Measurements from ENCODE around the gene RGS18. TPM values are rescaled to one million over a fixed set of nuclear protein-coding genes. Genes with fewer than 3 reads are reported as not detected.
"Not testable (repeated sequence)": the region's sequence is repeated elsewhere in the genome, so short reads cannot be mapped to it uniquely, and the experiment has no call there.

RGS18 gene
- total and polyA plus RNA-seq, 2 donors, result 1.5 to 5.5 TPM

DNA sequence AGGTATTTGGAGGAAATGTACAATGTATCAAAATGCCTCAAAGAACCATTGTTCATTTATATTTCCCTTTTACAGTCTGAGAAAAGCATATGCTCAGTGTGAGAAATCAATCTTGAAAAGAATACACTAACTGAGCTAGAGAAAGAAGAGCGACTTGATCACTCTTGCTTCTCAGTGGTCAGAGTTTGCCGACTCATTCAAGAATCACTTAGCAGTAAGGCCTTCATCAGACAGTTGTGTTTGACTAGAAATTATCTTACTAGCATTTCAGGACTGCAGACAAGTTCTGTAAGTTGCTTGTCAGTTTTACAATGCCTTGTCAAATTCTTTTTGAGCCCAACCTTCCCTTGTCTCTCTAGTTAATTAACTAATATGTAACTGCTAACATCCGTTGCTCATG, 12.9 kb downstream of the RGS18 start:
- WGBS, result 75% methylated on average over 3 of the region's 3 CpGs
- H3K36me3 ChIP-seq (ENCODE audit: insufficient read depth), result no peaks in the 10 kb centered on the region
- no peak for DNase-seq (ENCODE audit: extremely low spot score)
- no peaks in the 10 kb centered on the region for H3K4me1 ChIP-seq (ENCODE audit: insufficient read depth)
- H3K4me3 ChIP-seq (ENCODE audit: low read depth, low read length), result no peak overlapping the region
- H3K27ac ChIP-seq (ENCODE audit: low read depth), result no peak overlapping the region

- DNase-seq (ENCODE audit: extremely low spot score), result no peak
Observed at GRCh38 chr1:192175971-192176370, 17.7 kb downstream of the RGS18 start.

GRCh38 chr1:192183788-192184187, 25.5 kb downstream of the RGS18 start:
- no peak for DNase-seq (ENCODE audit: extremely low spot score)
- Histone ChIP-seq H3K4me3 (ENCODE audit: low read depth, low read length) (no peak overlapping the region), H3K27ac (ENCODE audit: low read depth) (no peak overlapping the region), H3K36me3 (ENCODE audit: insufficient read depth) (no peaks in the 10 kb centered on the region), H3K4me1 (ENCODE audit: insufficient read depth) (no peaks in the 10 kb centered on the region)
- WGBS, result 96% methylated on average over 1 of the region's 1 CpG

More at GRCh38 chr1:192175971-192176370, 17.7 kb downstream of the RGS18 start:
- WGBS, result 88% methylated on average over 2 of the region's 2 CpGs
- no peak overlapping the region for H3K4me3 ChIP-seq (ENCODE audit: low read depth, low read length)
- no peaks in the 10 kb centered on the region for H3K36me3 ChIP-seq (ENCODE audit: insufficient read depth)
- no peak overlapping the region for H3K27ac ChIP-seq (ENCODE audit: low read depth)
- no peaks in the 10 kb centered on the region for H3K4me1 ChIP-seq (ENCODE audit: insufficient read depth)

DNA sequence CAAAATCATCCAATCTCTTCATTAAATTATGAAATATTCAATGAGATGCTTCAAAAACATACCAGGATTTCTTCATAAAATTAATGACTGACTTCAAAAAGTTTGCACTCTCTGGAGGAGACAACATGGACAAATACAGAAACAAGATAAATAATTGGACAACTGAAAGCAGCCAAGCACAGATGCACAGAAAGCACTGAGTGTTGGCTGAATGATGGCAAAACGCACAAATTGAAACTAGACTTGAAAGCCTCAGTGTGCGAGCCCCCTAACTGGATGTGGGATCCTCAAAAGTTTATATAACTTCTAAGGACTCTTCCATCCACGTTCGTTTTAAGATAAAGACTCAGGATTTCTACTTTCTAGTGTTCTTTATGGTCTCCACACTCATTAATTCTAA, 27.9 kb downstream of the RGS18 start:
- WGBS, result 70% methylated on average over 4 of the region's 4 CpGs
- Histone ChIP-seq H3K4me3 (ENCODE audit: low read depth, low read length) (no peak overlapping the region), H3K27ac (ENCODE audit: low read depth) (no peak overlapping the region), H3K4me1 (ENCODE audit: insufficient read depth) (no peaks in the 10 kb centered on the region), H3K36me3 (ENCODE audit: insufficient read depth) (no peaks in the 10 kb centered on the region)
- no peak for DNase-seq (ENCODE audit: extremely low spot score)

- 84% methylated on average over 2 of the region's 2 CpGs for WGBS
- no peak for DNase-seq (ENCODE audit: extremely low spot score)
Observed at GRCh38 chr1:192190066-192190465, 31.8 kb downstream of the RGS18 start.

DNA sequence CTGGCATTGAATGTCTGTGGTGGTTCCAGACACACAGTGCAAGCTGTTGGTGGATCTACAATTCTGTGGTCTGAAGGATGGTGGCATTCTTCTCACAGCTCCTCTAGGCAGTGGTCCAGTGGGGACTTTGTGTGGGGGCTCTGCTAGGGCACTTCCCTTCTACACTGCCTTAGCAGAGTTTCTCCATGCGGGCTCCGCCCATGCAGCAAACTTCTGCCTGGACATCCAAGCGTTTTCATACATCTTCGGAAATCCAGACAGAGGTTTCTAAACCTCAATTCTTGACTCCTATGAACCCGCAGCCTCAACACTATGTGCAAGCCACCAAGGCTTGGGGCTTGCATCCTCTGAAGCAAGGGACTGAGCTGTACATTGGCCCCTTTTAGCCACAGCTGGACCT, 43.0 kb downstream of the RGS18 start:
- no peaks in the 10 kb centered on the region for H3K36me3 ChIP-seq (ENCODE audit: insufficient read depth)
- H3K4me3 ChIP-seq (ENCODE audit: low read depth, low read length), result no peak overlapping the region
- DNase-seq (ENCODE audit: extremely low spot score), result no peak
- WGBS, result 94% methylated on average over 5 of the region's 5 CpGs
- no peak overlapping the region for H3K27ac ChIP-seq (ENCODE audit: low read depth)
- no peaks in the 10 kb centered on the region for H3K4me1 ChIP-seq (ENCODE audit: insufficient read depth)

More at GRCh38 chr1:192190066-192190465, 31.8 kb downstream of the RGS18 start:
- H3K4me3 ChIP-seq (ENCODE audit: low read depth, low read length), result no peak overlapping the region
- no peaks in the 10 kb centered on the region for H3K36me3 ChIP-seq (ENCODE audit: insufficient read depth)
- no peaks in the 10 kb centered on the region for H3K4me1 ChIP-seq (ENCODE audit: insufficient read depth)
- H3K27ac ChIP-seq (ENCODE audit: low read depth), result no peak overlapping the region

- DNase-seq (ENCODE audit: extremely low spot score), result no peak
Observed at GRCh38 chr1:192224396-192224795, 66.1 kb downstream of the RGS18 start.

DNA sequence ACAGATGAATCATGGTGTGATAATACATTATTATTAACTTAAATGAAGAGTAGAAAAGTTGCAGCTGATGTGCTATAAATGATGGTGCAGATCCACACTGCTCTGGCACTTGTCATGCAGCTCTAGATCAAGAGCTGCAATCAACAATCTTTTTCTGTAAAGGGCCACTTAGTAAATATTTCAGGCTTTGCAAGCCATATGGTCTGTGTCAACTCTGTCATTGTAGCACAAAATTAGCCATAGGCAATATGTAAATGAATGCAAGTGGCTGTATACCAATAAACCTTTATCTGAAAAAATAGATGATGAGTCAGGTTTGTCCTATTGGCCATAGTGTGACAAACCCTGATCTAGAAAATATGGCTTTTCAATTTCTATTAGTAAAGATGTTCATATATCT, 66.6 kb downstream of the RGS18 start:
- Histone ChIP-seq H3K4me3 (ENCODE audit: low read depth, low read length) (no peak overlapping the region), H3K36me3 (ENCODE audit: insufficient read depth) (no peaks in the 10 kb centered on the region), H3K4me1 (ENCODE audit: insufficient read depth) (no peaks in the 10 kb centered on the region), H3K27ac (ENCODE audit: low read depth) (no peak overlapping the region)
- DNase-seq (ENCODE audit: extremely low spot score), result no peak

More at GRCh38 chr1:192224396-192224795, 66.1 kb downstream of the RGS18 start:
- no peaks in the 10 kb centered on the region for H3K4me1 ChIP-seq (ENCODE audit: insufficient read depth)
- H3K4me3 ChIP-seq (ENCODE audit: low read depth, low read length), result no peak overlapping the region
- no peak overlapping the region for H3K27ac ChIP-seq (ENCODE audit: low read depth)
- H3K36me3 ChIP-seq (ENCODE audit: insufficient read depth), result no peaks in the 10 kb centered on the region

DNA sequence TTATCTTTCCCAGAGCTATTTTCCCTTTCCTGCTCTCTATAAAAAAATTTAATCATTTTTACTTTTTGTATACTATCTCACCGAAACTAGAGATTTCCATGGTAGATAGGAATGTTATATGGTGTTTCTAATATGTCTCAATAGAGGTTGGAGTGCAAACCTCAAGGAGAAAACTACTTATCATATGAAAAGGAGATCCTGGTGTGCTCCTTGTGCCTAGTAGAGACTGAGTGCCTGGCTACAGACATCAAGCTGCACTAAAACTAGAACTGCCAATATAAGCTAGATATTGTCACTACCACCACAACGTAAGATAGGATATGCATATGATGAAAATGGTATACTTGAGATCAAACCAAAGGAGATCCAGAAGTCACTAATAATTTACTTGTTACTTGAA, 67.0 kb downstream of the RGS18 start:
- Histone ChIP-seq H3K27ac (ENCODE audit: low read depth) (no peak overlapping the region), H3K4me3 (ENCODE audit: low read depth, low read length) (no peak overlapping the region), H3K36me3 (ENCODE audit: insufficient read depth) (no peaks in the 10 kb centered on the region), H3K4me1 (ENCODE audit: insufficient read depth) (no peaks in the 10 kb centered on the region)
- 93% methylated on average over 2 of the region's 2 CpGs for WGBS
- no peak for DNase-seq (ENCODE audit: extremely low spot score)

- Histone ChIP-seq H3K4me1 (ENCODE audit: insufficient read depth) (no peaks in the 10 kb centered on the region), H3K27ac (ENCODE audit: low read depth) (no peak overlapping the region), H3K4me3 (ENCODE audit: low read depth, low read length) (no peak overlapping the region), H3K36me3 (ENCODE audit: insufficient read depth) (no peaks in the 10 kb centered on the region)
- WGBS, result 74% methylated on average over 3 of the region's 3 CpGs
- no peak for DNase-seq (ENCODE audit: extremely low spot score)
Observed at GRCh38 chr1:192225703-192226102, 67.4 kb downstream of the RGS18 start.

DNA sequence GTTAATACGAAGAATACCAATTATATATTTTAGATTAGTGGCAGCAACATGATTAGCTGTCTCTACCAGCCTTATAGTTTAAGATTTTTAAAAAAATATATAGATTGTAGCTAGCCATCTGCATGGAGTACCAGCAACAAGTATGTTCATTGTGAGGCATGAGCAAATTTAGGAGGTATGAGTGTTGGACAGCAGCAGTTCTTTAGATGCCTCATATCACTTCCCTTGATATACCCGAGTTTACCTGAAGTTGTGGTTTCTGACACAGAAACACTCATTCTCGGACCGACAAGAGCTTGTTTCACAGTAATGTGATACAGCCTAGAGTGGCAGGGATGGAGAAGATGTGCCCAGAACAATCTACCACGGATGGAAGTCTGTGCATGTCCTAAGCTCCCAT, 69.1 kb downstream of the RGS18 start:
- Histone ChIP-seq H3K4me3 (ENCODE audit: low read depth, low read length) (no peak overlapping the region), H3K4me1 (ENCODE audit: insufficient read depth) (no peaks in the 10 kb centered on the region), H3K36me3 (ENCODE audit: insufficient read depth) (no peaks in the 10 kb centered on the region), H3K27ac (ENCODE audit: low read depth) (no peak overlapping the region)
- 89% methylated on average over 5 of the region's 5 CpGs for WGBS
- DNase-seq (ENCODE audit: extremely low spot score), result no peak

DNA sequence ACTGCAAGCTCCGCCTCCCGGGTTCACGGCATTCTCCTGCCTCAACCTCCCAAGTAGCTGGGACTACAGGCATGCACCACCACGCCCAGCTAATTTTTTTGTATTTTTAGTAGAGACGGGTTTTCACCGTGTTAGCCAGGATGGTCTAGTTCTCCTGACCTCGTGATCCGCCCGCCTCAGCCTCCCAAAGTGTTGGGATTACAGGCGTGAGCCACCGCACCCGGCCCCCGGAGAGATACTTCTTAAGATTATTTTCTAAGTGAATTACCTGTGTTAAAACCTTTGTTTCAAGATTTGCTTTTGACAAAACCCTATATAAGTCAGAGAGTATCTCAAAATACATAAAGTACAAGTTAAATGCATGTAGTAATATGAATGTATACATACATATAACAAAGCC, 69.7 kb downstream of the RGS18 start:
- H3K4me3 ChIP-seq (ENCODE audit: low read depth, low read length); H3K27ac ChIP-seq (ENCODE audit: low read depth); H3K4me1 ChIP-seq (ENCODE audit: insufficient read depth); H3K36me3 ChIP-seq (ENCODE audit: insufficient read depth); DNase-seq (ENCODE audit: extremely low spot score): not testable (repeated sequence)
- 97% methylated on average over 13 of the region's 13 CpGs for WGBS

DNA sequence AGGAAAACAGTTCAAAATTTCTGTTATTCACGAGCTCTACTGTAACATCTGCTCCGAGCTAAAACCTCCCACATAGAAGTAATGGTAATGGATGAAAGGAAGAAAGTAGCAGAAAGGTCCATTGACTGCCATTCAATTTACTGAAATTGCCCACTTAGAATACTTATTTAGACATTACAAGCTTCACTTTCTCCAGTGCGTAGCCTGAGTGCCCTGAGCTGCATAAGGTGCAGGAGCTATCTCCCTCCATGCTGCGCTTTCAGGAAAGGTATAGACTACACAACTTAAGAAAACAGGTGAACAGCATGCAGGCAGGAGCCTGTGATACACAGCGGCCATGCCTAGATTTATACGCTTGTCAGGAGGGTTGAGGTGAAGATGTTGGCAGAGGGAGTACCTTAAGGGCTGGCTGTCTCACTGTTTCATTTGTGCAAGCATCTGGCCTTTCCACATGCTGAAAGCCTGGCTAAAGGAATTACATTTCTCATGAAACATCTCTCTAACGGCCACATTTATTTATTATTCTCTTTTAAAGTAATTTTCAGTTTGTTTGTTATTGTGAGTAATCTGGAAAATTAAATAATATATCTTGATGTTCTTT, 74.7 kb downstream of the RGS18 start:
- Histone ChIP-seq H3K4me3 (ENCODE audit: low read depth, low read length) (no peak overlapping the region), H3K27ac (ENCODE audit: low read depth) (no peak overlapping the region), H3K4me1 (ENCODE audit: insufficient read depth) (no peaks in the 10 kb centered on the region), H3K36me3 (ENCODE audit: insufficient read depth) (no peaks in the 10 kb centered on the region)
- no peak for DNase-seq (ENCODE audit: extremely low spot score)
- WGBS, result 85% methylated on average over 7 of the region's 7 CpGs

- no peak for DNase-seq (ENCODE audit: extremely low spot score)
- Histone ChIP-seq H3K4me3 (ENCODE audit: low read depth, low read length) (no peak overlapping the region), H3K36me3 (ENCODE audit: insufficient read depth) (no peaks in the 10 kb centered on the region), H3K27ac (ENCODE audit: low read depth) (no peak overlapping the region), H3K4me1 (ENCODE audit: insufficient read depth) (no peaks in the 10 kb centered on the region)
Observed at GRCh38 chr1:192235127-192235526, 76.9 kb downstream of the RGS18 start.

Data from urinary bladder (tissue), 4 donors.